ENCODE results near the gene SMOC2. TPM values are rescaled to one million over a fixed set of nuclear protein-coding genes. Genes with fewer than 3 reads are reported as not detected.
A peak's percentile ranks its signal among the peaks of the same experiment; 100 is the strongest.

SMOC2 gene
- total RNA-seq, 1 donor = 0.36 TPM

DNA sequence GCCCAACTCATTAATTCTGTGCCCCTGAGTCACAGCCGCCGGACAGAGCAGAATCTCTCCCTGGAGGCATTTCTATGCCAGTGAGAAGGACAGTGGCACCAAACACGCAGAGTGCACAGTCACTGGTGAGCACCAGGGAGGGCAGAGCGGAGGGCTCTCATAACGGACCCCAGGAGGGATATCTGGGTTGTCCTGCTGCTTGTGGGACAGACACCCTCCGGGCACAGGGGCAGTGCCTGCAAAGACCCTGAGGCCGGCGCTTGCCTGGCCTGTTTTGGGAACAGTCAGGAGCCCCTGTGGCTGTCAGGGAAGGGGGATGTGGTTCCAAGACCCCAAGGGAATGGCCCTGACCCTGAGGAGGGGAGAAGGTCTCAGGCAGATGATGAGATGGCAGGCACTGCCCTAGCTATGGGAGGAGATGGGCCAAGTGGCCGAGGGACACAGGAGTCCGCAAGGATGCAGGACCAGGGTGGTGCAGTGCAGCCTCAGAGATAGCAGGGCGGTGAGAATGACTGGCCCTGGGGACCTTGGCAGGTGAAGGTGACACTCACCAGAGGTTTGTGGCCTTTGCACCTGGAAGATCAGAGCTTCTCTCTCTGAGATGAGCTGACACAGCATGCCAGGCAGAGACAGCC, 270.8 kb downstream of the SMOC2 start:
- Histone ChIP-seq H3K27ac (ENCODE audit: low read depth, low read length) (no peak overlapping the region), H3K4me1 (ENCODE audit: insufficient read depth, low read length) (no peaks in the 10 kb centered on the region), H3K79me2 (ENCODE audit: insufficient read depth, low read length) (no peaks in the 10 kb centered on the region), H2AFZ (ENCODE audit: low read length) (no peak overlapping the region), H3K9me3 (ENCODE audit: low read depth, low read length) (no peaks in the 10 kb centered on the region), H3K36me3 (ENCODE audit: insufficient read depth, low read length) (no peaks in the 10 kb centered on the region), H3K27me3 (ENCODE audit: insufficient read depth, low read length) (no peaks in the 10 kb centered on the region), H3K4me2 (ENCODE audit: insufficient read depth, low read length) (no peak overlapping the region), H4K20me1 (ENCODE audit: insufficient read depth, low read length) (no peaks in the 10 kb centered on the region), H3K4me3 (ENCODE audit: insufficient read depth, low read length) (no peak overlapping the region)
- no peak for DNase-seq (ENCODE audit: insufficient read length, low spot score, missing footprints)
- TF ChIP-seq, protein P1, sequence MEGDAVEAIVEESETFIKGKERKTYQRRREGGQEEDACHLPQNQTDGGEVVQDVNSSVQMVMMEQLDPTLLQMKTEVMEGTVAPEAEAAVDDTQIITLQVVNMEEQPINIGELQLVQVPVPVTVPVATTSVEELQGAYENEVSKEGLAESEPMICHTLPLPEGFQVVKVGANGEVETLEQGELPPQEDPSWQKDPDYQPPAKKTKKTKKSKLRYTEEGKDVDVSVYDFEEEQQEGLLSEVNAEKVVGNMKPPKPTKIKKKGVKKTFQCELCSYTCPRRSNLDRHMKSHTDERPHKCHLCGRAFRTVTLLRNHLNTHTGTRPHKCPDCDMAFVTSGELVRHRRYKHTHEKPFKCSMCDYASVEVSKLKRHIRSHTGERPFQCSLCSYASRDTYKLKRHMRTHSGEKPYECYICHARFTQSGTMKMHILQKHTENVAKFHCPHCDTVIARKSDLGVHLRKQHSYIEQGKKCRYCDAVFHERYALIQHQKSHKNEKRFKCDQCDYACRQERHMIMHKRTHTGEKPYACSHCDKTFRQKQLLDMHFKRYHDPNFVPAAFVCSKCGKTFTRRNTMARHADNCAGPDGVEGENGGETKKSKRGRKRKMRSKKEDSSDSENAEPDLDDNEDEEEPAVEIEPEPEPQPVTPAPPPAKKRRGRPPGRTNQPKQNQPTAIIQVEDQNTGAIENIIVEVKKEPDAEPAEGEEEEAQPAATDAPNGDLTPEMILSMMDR (IDR thresholded peaks at IDR 0.05; ENCODE audit: extremely low read depth, low read depth, low read length) = no peak

DNA sequence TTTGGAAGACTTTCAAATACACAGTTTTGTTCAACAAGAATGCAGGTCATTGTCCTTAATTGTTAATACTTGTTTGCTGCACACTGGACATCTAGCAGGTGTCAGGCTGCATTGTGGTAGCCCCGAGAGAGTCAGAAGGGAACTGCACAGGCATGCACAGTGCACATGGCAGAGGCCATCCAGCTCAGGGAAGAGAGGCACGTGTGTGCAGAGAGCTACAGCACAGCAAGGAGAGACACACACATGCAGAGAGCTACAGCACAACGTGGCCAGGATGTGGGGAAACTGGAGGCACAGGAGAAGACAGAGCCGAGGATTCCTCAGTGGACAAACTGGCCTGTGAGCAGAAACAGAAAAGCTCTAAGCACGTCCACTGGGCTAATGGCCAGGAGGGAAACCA, 272.0 kb downstream of the SMOC2 start:
- Histone ChIP-seq H3K4me1 (ENCODE audit: insufficient read depth, low read length) (no peaks in the 10 kb centered on the region), H4K20me1 (ENCODE audit: insufficient read depth, low read length) (no peaks in the 10 kb centered on the region), H3K9me3 (ENCODE audit: low read depth, low read length) (no peaks in the 10 kb centered on the region), H3K36me3 (ENCODE audit: insufficient read depth, low read length) (no peaks in the 10 kb centered on the region), H3K27me3 (ENCODE audit: insufficient read depth, low read length) (no peaks in the 10 kb centered on the region), H3K4me3 (ENCODE audit: insufficient read depth, low read length) (no peak overlapping the region), H2AFZ (ENCODE audit: low read length) (no peak overlapping the region), H3K4me2 (ENCODE audit: insufficient read depth, low read length) (no peak overlapping the region), H3K79me2 (ENCODE audit: insufficient read depth, low read length) (no peaks in the 10 kb centered on the region), H3K27ac (ENCODE audit: low read depth, low read length) (no peak overlapping the region)
- TF ChIP-seq, protein P1 (IDR thresholded peaks at IDR 0.05; ENCODE audit: extremely low read depth, low read depth, low read length) = no peak
- no peak for DNase-seq (ENCODE audit: insufficient read length, low spot score, missing footprints)

DNA sequence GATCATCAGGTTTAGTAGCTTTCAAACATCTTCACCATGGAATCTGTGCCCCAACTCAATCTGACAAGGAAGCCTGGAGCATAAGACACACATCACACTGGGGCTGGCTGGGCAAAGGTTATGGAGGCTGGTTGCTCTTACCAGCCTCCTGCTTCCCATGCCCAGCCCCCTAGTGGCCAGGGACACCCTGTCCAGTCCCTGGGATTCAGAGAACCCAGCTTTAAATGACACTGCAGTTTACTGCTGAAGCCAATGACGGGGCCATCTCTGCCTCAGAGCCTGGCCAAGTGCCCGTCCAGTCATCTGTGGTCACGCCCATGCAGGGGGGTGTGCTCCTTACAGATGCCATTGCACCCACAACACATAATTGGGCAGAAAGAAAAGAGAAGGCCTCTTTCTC, 272.9 kb downstream of the SMOC2 start:
- no peaks in the 10 kb centered on the region for H3K36me3 ChIP-seq (ENCODE audit: insufficient read depth, low read length)
- TF ChIP-seq, protein P1 (IDR thresholded peaks at IDR 0.05; ENCODE audit: extremely low read depth, low read depth, low read length) = peak; percentile 29
- no peak overlapping the region for H3K4me3 ChIP-seq (ENCODE audit: insufficient read depth, low read length)
- no peaks in the 10 kb centered on the region for H4K20me1 ChIP-seq (ENCODE audit: insufficient read depth, low read length)
- DNase-seq (ENCODE audit: insufficient read length, low spot score, missing footprints) = no peak
- H3K4me2 ChIP-seq (ENCODE audit: insufficient read depth, low read length) = no peak overlapping the region
- no peaks in the 10 kb centered on the region for H3K27me3 ChIP-seq (ENCODE audit: insufficient read depth, low read length)
- H3K27ac ChIP-seq (ENCODE audit: low read depth, low read length) = no peak overlapping the region
- no peaks in the 10 kb centered on the region for H3K9me3 ChIP-seq (ENCODE audit: low read depth, low read length)
- H2AFZ ChIP-seq (ENCODE audit: low read length) = no peak overlapping the region
- H3K79me2 ChIP-seq (ENCODE audit: insufficient read depth, low read length) = no peaks in the 10 kb centered on the region
- no peaks in the 10 kb centered on the region for H3K4me1 ChIP-seq (ENCODE audit: insufficient read depth, low read length)

DNA sequence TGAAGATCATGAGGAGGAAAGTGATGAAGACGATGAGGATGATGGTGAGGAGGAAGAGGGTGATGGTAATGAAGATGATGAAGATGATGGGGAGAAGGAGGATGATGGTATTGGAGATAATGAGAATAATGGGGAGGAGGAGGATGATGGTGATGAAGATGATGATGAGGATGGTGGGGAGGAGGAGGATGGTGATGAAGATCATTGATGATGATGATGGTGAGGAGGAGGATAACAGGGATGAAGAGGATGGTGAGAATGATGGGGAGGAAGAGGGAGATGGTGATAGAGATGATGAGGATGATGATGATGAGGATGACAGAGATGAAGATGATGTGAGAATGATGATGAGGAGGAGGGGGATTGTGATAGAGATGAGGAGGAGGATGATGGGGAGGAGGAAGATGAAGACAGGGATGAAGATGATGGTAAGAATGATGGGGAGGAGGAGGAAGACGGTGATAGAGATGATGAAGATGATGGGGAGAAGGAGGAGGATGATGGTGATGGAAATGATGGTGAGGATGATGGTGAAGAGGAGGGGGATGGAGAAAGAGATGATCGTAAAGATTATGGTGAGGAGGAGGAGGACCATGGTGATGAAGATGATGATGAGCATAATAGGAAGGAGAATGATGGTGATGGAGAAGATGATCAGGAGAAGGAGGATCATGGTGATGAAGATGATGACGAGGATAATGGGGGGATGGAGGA, 273.7 kb downstream of the SMOC2 start:
- Histone ChIP-seq H2AFZ (ENCODE audit: low read length) (no peak overlapping the region), H4K20me1 (ENCODE audit: insufficient read depth, low read length) (no peaks in the 10 kb centered on the region), H3K27ac (ENCODE audit: low read depth, low read length) (no peak overlapping the region), H3K4me1 (ENCODE audit: insufficient read depth, low read length) (no peaks in the 10 kb centered on the region), H3K4me3 (ENCODE audit: insufficient read depth, low read length) (no peak overlapping the region), H3K9me3 (ENCODE audit: low read depth, low read length) (no peaks in the 10 kb centered on the region), H3K27me3 (ENCODE audit: insufficient read depth, low read length) (no peaks in the 10 kb centered on the region), H3K4me2 (ENCODE audit: insufficient read depth, low read length) (no peak overlapping the region), H3K79me2 (ENCODE audit: insufficient read depth, low read length) (no peaks in the 10 kb centered on the region), H3K36me3 (ENCODE audit: insufficient read depth, low read length) (no peaks in the 10 kb centered on the region)
- TF ChIP-seq, protein P1 (IDR thresholded peaks at IDR 0.05; ENCODE audit: extremely low read depth, low read depth, low read length) = no peak
- DNase-seq (ENCODE audit: insufficient read length, low spot score, missing footprints) = no peak
